Measurements from ENCODE around the gene APOA4. TPM values are rescaled to one million over a fixed set of nuclear protein-coding genes. Genes with fewer than 3 reads are reported as not detected.
A peak's percentile ranks its signal among the peaks of the same experiment; 100 is the strongest.

APOA4 gene
- total RNA-seq, 1 experiment from 2014 or later, result 3.3 TPM

- H3K36me3 Mint-ChIP-seq (ENCODE audit: insufficient read depth, unreplicated experiment), result peaks cover 80% of the 10 kb centered on the region
- peak overlapping the region; percentile 99 for H3K4me3 Mint-ChIP-seq (ENCODE audit: unreplicated experiment)
- TF ChIP-seq, protein P1, sequence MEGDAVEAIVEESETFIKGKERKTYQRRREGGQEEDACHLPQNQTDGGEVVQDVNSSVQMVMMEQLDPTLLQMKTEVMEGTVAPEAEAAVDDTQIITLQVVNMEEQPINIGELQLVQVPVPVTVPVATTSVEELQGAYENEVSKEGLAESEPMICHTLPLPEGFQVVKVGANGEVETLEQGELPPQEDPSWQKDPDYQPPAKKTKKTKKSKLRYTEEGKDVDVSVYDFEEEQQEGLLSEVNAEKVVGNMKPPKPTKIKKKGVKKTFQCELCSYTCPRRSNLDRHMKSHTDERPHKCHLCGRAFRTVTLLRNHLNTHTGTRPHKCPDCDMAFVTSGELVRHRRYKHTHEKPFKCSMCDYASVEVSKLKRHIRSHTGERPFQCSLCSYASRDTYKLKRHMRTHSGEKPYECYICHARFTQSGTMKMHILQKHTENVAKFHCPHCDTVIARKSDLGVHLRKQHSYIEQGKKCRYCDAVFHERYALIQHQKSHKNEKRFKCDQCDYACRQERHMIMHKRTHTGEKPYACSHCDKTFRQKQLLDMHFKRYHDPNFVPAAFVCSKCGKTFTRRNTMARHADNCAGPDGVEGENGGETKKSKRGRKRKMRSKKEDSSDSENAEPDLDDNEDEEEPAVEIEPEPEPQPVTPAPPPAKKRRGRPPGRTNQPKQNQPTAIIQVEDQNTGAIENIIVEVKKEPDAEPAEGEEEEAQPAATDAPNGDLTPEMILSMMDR (IDR thresholded peaks at IDR 0.05; ENCODE audit: insufficient read depth in 1 of 2, low read depth in 1 of 2, low read length in 1 of 2, severe bottlenecking in 1 of 2, unreplicated experiment in 1 of 2), result no peak
- no peaks in the 10 kb centered on the region for H3K27me3 Mint-ChIP-seq (ENCODE audit: insufficient read depth, unreplicated experiment)
- intact Hi-C loops (cut with micrococcal nuclease; ENCODE audit: unreplicated experiment), result loop anchor here (2.0 kb wide), 1 partner anchor 103 kb away; no protein-coding TSS in a partner anchor
- H3K4me1 Mint-ChIP-seq (ENCODE audit: low read depth, unreplicated experiment), result peaks cover 34% of the 10 kb centered on the region
- Histone ChIP-seq H3K9me3 (no peaks in the 10 kb centered on the region), H3K36me3 (ENCODE audit: control insufficient read depth, insufficient read depth, low read length) (peaks cover 8% of the 10 kb centered on the region; the same call in 1 of the 2 replicates), H3K4me1 (peaks cover 26% of the 10 kb centered on the region), H3K27me3 (replicated peaks; ENCODE audit: control insufficient read depth, insufficient read depth, low read length) (no peaks in the 10 kb centered on the region), H3K4me3 (ENCODE audit: low read depth, low read length) (peak overlapping the region; percentile 93)
- POLR2A ChIA-PET, result interaction anchor here (1.5 kb wide), 1 partner anchor 22 kb away, joined by 3 read pairs; no protein-coding TSS in a partner anchor
- H3K27ac Mint-ChIP-seq (ENCODE audit: unreplicated experiment), result peak overlapping the region; percentile 98
- CTCF ChIA-PET, result interaction anchor here (0.9 kb wide), 1 partner anchor 30 kb away, joined by 3 read pairs; no protein-coding TSS in a partner anchor
- H3K9me3 Mint-ChIP-seq (ENCODE audit: unreplicated experiment), result no peaks in the 10 kb centered on the region
- no peak for DNase-seq
- BruUV-seq (replicated peaks), result TSS peak; percentile 65
Observed at GRCh38 chr11:116771935-116772334, 51.2 kb downstream of the APOA4 start.

Other genes starting within 250 kb of the APOA4 start
- gene BUD13, start 50.3 kb downstream of the APOA4 start, total RNA-seq (2022), result 37.8 and 42.6 TPM in 2 replicates
- 168 and 194 TPM in 2 replicates for gene ZPR1, start 35.3 kb downstream of the APOA4 start, total RNA-seq (2022)
- 1.5 and 2.5 TPM in 2 replicates for gene APOA5, start 31.4 kb downstream of the APOA4 start, total RNA-seq (2022)
- gene APOC3, start 6.6 kb upstream of the APOA4 start, total RNA-seq (2022), result 103 and 128 TPM in 2 replicates
- gene APOA1, start 14.3 kb upstream of the APOA4 start, total RNA-seq (2022), result 872 and 913 TPM in 2 replicates

All from Caco-2 (cell line).